T follicular helper cell (primary cell): ENCODE data around the gene KLF7.

Source experiments
- DNase-seq: peaks from one replicate; pipeline ENCODE4 v3.0.0-alpha.2; 2020; ENCODE audit warnings: low read depth

Gene KLF7

GRCh38 chr2:207091928-207092327, 73.8 kb downstream of the KLF7 start:
- DNase-seq = no peak

GRCh38 chr2:207091176-207091575, 74.6 kb downstream of the KLF7 start:
- DNase-seq = no peak

DNA sequence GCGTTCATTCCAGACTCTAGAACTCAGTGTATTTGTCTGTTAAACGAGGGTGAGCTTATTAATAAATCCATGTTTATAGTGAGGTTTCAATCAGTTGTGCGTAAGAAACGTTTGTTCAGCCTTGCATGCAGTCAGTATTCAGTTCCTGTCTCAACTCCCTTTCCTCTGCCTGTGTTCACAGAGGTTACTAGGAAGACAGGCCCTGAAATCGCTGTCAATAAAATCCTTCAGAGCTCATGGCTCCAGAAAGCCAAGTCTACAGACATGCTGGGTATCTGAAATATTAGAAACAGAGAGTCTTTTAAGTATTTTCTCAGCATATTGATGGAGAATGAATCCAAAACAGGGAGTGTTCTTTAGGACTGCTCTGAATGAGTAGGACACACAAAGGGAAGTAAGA, 75.4 kb downstream of the KLF7 start:
- DNase-seq = no peak

DNA sequence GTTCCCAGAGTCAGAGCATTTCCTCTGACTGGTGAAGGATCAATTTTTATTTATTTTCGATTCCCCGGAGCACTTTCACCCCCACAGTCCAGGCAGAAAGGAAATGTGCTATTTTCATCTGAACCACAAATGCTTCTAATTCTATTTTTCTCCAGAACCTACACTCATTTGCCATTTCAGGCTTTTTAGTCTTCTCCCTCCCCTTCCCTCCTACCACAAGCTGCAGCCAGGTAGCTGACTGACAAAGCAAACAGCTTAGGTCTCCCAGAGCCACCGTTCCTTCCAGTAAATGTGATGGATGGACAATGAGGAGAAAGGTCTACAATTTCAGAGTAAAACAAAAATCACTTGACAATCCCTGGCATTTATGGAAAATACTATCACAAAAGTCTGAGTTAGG, 76.9 kb downstream of the KLF7 start:
- DNase-seq = no peak

DNA sequence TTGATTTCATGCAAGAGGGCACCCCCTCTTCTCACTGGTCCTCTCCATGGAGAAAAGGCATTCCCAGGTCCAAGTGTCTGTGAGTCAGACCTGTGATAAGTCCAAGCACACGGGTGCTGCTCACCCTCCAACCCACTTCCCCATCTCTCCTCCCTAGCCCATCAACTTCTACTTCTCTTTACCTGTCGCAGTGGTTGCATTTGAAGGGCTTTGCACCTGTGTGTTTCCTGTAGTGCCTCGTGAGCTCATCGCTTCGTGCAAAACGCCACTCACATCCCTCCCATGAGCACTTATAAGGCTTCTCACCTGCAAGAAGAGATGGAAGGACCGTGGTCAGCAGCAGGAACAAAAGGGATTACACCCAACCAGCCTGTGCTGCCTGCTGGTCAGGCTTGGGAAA, 77.5 kb downstream of the KLF7 start:
- DNase-seq = no peak

- DNase-seq = no peak
Measured at GRCh38 chr2:207087046-207087902, 78.5 kb downstream of the KLF7 start.

DNA sequence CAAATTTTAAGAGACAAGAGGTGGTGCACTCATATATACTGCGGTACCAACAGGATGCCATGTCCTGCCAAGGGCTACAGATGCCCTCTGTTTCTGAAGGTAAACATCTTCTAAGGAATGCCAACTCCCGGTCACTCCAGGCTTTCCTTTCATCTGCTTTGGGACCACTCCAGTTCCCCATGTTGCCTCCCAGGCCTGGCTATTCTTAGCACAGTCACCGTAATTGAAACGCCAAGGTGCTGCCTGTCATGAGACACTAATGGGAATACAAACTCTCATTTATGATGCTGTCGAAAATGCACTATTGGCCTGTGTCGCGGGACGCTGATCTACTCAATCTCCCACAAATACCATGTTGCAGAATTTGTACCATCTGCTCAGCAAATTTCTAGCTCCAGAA, 79.6 kb downstream of the KLF7 start:
- DNase-seq = no peak

DNA sequence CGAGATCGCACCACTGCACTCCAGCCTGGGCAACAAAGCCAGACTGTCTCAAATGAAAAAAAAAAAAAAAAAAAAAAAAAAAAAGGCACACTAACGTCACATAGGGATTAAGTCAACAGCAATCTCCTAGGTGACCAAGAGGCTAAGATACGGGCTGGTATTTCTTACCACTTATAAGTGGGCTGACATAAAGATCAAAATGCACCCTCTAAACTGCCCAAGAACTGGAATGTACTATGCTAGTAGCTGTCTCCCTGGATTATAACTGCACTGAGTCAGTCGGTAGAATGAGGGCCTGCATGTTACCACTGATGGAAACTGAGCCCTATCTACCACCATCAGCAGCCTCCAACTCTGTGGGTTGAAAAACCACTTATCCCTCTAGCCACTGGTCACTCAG, 80.6 kb downstream of the KLF7 start:
- DNase-seq = no peak

GRCh38 chr2:207083361-207084110, 82.2 kb downstream of the KLF7 start:
- DNase-seq = no peak

- no peak for DNase-seq
Measured at GRCh38 chr2:207082619-207083018, 83.1 kb downstream of the KLF7 start.

DNA sequence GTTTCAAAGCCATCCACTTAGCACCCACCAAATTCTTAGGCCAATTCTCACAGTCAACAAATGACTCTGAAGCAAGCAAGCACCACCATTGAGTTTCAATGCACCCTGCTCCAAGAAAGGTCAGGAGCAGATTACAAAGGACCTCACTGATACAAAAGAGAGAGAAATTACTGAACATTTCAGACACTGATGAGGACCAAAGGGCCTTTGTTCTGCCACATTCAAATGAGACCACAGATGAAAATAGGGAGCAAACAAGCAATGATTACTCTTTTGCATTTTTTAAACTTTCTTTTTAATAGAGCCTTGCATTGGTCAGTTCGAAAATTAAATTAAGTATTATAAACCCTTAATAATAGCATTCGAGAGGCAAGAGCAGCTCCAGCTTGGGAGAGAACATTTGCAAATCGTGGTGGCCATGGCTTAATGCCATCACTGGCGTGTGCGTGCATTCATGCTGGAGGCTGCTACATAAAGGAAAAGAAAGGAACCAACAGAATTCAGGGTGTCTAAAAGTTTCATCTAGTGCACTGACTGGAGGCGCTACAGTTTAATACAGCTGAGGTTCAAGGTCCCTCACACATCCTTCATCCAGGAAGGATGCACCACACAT, 87.5 kb downstream of the KLF7 start:
- no peak for DNase-seq

DNA sequence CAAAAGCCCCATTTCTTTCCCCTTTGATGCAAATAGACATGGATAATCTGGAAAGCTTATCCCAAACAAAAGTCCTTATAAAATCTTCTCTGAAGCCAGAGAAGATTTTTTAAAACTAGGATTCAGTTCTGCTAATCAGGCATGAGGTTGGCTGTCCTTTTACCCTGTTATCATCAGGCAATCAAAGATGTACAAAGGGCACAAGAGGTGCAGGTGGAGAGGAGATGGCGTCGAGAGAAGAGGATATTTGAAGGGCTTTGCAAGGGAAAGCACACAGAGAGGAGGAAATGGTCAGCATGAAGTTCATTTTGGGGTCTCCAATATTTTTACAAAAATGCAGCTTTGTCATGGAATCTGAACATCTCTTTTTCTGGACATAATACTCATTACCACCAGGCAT, 88.5 kb downstream of the KLF7 start:
- no peak for DNase-seq

- no peak for DNase-seq
Measured at GRCh38 chr2:207075456-207075855, 90.3 kb downstream of the KLF7 start.

DNA sequence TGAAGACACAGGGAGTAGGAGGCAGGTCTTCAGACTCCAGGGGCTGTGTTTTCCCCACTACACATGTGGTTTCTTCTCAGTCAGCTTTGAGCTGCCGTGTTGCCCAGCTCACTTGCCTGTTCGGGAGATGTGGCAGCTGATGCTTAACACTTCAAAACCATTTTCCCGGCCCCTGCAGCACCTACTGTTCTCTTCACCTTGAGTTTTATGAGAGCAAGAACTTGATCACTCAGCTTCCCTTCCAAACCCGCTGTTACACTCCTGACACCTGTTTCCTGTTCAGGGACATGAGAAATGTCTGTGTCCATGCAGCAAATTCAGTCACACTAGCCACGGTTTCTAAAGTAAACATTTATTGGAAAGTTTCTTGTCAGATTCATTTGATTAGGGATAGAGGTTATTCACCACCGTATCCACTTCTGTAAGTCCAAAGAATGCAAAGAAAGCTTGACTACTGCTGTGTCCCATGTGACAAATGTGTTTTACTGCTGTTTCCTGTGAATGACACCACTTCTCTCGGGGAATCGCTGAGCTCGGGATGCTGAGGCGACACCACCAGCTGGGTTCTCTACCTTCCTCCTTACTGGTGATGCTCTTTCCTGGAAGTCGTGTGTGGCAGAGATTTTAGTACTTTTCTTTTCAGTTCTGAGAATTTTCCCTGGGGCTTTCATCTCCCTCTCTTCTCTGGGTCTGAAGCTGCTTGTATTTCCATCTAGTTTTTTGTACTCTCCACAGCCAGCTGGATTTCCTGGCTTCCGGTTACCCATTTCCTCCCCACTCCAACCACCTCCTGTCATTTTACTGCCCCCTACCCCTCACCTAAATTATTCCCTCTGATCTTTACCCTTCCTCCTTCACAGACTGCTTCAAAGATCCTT, 91.7 kb downstream of the KLF7 start:
- DNase-seq = no peak

- DNase-seq = no peak
Measured at GRCh38 chr2:207073412-207073800, 92.3 kb downstream of the KLF7 start.

- no peak for DNase-seq
Measured at GRCh38 chr2:207072571-207072970, 93.2 kb downstream of the KLF7 start.

- no peak for DNase-seq
Measured at GRCh38 chr2:207071820-207072219, 93.9 kb downstream of the KLF7 start.

- no peak for DNase-seq
Measured at GRCh38 chr2:207067473-207067872, 98.3 kb downstream of the KLF7 start.

DNA sequence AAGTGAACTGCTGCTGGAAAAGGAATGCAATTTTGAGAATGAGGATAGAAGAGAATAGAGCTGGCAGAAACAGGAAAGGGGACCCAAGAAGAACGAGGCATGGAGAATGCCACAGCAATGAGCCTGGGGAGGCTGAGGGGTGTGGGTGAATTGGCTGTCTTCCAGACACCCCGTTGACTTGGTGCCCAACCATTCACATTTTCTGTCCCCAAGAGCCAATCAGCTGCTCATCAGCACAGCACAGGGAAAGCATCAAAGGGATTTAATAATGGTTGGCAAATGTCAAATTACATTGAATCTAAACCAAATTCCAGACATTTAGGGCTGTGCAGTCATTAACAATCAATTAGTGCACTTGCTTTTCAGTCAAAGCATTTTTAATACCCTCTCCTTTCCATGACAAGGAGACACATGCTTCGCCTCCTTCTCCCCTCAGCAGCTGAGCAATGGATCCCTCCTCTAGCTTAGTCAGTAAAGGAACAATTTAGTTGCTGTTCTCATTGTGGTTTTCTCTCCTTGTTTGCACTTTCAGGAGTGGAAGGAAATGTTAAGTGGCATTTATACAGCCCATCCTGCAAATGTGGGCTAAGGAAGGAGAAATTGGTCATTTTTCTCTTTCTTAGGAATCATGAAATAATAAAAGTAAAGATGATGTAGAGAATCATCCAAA, 98.8 kb downstream of the KLF7 start:
- DNase-seq = no peak

DNA sequence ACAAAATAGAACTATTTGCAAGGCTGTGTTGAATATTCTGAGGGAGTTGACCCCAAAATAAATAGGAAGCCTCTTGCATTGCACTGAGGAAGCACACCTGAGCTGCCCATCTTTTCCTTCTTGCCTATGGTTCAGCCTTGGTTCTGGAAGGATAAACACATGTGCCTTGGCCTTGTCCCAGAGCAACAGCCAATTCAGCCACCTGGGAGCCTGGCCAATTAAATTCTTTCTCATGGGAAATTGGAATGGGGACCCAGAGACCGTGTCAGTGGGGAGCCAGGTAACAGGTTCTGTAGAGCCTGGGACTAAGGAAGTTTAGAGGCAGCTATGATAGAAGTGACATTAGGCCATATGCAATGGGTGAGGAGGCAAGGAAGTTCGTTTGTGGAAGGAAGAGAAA, 99.6 kb downstream of the KLF7 start:
- DNase-seq = no peak

GRCh38 chr2:207064128-207064690, 101.5 kb downstream of the KLF7 start:
- DNase-seq = no peak
